HG03159 (cell line): ENCODE data around the gene AFF3.

Source experiments
- ATAC-seq: cut with Tn5 transposase; IDR thresholded peaks from one replicate; pipeline ENCODE4 v1.9.1; 2021; ENCODE audit warnings: mild to moderate bottlenecking, moderate library complexity; ENCODE audit not compliant: unreplicated experiment

Gene AFF3

DNA sequence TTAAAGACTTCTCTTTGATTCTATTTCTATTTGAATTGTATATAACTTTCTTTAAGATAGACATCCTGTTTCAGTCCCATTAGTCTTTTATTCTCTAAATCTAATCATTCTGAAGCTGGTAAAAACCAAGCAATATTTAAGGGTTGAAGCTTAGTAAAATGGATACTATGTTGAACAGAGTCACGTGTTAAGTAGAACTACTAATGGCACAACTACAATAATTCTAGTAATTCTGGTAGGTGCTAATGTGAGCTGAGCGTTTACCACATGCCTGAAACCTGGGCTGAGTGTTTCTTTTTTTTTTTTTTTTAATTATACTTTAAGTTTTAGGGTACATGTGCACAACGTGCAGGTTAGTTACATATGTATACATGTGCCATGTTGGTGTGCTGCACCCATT is 8.9 kb upstream of the AFF3 start:
- ATAC-seq = no peak

DNA sequence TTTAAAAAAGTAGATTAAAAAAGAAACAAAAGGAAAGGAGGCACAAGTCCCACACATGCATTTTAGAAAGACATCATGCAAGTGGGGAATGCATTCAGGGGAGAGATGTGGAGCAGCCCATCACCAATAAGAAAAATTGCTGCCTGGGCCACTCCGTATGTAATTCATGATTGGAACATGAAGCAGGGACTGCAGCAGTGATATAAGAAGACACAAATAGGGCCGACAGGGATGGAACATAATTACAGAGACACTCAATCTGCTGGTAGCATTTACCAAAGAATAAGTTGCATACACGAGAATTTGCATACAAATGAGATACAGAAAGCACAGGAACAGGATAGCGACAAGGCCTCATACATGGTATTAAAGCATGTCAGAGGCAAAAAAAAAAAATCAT is 6.5 kb upstream of the AFF3 start:
- no peak for ATAC-seq

DNA sequence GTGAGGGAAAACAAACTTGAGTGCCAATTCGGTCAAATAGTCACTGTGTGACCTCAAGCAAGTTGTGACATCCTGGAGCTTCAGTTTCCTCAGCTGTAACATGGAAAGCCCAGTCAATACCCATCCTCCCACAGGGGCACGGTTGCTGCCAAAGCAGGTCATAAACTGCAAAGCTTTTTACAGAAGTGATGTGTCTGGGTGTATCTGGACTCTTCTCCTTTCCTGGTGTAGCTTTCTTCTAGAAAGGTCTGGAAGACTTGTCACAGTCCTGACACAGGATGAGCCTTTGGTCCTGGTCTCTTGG is 4.2 kb upstream of the AFF3 start:
- ATAC-seq = no peak

DNA sequence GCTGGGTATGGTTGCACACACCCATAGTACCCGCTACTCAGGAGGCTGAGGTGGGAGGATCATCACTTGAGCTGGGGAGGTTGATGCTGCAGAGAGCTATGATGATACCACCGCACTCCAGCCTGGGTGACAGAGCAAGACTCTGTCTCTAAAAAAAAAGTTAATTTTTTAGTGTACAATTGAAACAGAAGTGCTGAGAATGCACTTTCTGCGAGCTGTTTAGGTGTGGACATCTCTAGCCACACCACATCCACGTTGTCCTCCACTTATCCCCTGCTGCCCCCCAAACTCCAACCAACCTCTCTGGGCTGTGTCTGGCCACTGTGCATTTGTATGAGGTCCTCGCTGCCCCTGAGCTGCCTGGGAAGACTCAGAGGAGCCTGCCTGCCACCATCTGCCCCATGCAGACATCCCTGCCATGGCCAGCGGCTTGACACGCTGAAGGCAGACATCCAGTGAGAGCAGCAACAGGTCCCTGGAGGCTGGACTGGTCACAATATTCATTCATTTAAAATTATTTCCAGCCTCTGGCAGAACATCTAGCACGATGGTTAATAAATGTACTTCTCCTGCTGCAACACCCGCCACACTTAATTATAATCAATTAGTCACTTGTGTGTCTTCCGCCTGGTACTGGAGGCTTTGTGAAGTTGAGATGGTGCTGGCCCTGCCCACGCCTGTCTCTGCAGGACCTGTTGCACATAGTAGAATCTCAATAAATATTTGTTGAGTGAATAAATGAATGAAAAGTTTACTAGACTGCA is 3.7 kb upstream of the AFF3 start:
- no peak for ATAC-seq

DNA sequence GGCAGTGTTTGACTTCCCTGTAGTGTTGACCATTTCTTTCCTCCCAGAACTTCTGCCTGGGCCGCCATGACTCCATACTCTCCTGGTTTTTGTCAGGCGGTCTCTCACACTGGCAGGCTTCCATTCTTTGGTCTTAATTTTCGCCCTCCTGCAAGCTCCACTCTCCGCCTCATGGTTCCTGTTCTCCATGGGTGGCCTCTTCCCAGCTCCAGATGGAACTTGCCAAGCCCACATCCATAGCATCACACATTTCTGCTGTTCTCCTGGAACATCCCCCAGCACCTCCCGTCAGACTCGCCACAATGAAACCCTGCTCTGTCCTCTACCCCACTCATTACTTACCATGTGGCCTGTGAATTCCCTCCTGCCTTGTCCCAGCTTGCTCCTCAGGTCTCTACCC is 896 bp upstream of the AFF3 start:
- ATAC-seq = no peak

DNA sequence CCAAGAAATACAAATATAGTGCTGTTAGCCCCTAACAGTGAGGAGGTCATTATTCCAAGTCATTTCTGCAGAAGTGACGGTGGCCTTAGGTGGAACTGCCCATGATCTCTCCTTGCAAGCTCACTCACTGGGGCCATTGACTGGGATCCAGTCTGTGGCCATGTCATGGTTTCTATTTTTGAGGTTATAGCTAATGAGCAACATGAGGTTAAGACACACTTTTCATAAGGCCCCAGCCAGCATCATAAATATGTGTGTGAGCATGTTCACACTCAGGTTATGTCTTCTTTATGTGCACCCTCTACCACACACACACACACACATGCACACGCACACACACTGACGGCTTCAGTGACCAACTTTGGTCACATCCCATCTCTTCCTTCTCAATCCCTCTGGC is 484 bp downstream of the AFF3 start:
- ATAC-seq = peak; percentile 18

DNA sequence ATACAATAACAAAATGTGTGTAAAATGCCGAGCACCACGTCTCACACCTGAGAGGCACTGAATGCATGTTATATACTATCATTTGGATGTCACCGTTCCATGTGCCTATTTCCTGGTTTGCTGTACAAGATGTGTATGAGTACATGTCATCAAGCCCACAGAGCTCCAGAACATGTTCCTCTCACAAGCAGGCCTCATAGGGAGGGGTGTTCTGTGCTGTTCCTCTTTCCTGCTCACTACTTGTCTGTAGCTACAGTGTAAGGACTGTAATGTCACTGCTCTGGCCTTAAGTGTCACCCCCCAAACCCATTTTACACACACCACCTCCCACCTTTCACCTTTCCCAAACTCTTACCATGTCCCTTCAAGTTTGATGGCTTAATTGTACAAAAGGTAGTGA is 1.8 kb downstream of the AFF3 start:
- ATAC-seq = no peak

DNA sequence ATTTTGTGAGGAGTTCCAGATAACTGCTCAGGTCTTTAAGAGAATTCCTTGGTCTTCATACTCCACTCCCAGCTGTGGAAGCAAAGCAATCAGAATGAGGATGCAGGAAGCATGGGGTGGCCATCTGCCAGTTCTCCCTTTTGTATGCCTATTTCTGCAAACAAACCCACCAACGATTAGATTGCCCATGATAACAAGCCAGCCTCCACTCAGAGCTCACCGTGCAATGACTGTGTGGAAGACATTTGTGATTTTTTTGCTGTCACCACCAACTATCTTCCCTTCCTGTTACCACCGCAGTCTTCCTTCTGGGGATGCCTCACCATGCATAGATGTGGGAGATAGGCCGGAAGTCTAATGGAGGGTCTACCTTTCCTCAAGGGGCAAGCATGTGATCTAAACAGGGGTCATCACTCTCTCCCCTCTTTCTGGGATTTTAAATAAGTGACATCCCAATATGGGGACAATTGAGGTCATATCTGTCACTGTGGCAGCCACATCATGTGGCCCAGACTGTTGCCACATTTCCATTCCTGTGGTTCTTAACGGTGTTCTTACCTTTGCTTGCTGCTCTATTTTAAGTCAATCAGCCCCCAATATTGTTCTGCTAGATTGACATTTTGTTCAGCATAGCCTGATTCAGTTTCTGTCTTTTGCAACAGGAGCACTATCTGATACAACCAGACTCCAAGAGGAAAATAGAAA is 4.4 kb downstream of the AFF3 start:
- no peak for ATAC-seq

DNA sequence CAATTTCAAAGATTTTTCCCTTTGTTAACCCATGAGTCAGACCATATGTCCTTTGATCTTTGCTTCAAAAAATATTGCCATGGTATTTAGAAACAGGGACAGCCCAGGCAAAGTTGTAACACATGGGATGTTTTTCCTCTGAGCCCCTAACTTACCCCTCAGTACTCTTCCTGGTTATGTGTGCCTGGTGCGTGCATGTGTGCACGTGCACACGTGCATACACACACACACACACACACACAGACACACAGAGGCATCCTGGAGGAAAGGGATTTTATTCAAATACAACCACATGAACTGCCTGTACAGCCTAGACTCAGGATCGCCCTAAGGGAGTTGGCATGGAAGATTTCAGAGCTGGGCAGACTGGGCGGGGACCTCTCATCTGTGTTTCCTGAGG is 5.1 kb downstream of the AFF3 start:
- no peak for ATAC-seq

DNA sequence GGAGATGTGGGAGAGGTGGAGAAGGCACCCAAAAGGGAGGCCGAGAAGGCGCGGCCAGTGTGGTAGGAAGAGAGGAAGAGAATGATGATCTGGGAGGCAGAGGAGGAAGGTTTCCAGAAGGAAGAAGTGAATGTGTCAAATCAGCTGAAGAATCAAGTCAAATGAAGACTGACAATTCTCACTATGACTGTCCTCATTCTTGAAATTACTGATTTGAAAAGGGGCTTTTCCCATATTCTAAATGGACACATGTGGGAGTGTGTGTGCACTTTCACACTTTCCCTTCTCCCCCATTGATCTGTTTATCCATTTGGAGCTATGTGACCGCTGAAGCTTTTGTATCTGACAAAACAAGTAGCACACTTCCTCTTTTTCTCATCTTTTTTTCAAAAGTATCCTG is 6.1 kb downstream of the AFF3 start:
- no peak for ATAC-seq

DNA sequence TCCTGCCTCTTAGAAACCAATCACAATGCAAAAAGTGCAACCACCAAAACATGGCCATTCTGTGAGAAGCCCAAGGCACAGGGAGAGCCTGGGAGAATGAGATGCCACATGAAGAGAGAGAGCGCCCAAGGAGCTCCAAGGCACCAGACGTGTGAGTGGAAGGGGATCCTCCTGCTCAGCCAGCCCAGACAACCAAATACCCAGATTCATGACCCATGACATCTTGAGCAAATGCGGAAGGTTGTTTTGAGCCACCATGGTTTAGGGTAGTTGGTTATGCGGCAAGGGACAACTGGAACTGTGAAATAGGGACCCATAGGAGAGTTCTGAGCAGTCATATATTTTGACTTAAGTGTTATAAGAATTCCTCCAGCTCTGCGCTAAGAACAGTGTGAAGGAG is 7.0 kb downstream of the AFF3 start:
- no peak for ATAC-seq

DNA sequence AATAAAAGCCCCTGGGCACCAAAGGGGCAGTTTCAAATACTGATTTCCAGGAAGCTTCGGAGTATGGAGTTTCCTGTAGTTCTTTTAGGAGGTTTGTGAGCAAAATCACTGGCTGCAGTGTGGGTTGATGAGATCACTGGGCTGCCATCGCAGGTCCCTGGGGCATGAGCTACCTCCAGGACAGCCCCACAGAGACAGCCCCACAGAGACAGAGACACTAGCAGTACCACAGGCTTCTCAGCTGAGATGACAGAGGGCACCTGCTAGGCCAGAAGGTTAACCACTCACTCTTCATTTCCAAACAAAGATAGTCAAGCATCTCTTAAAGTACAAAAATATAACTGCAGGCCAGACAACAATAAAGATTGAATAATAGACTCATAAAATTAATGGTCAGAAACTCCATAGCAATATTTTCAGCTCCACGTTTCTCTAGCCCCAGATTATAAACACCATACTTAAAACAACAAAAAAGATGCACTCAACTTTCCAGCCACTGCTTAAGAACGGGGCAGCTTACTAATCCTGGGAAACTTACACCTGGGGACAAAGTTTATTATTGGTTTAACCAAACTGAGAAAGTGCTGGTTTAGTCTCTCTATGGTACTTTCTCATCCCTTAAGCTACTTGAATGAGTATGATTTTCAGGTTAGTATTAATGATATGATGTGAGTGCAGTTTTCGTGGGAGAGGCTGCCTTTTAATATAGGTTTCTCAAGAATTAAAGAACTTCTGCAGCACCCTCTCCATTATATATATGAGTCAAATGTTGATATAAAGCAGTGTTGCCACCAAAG is 11.6 kb downstream of the AFF3 start:
- ATAC-seq = no peak

DNA sequence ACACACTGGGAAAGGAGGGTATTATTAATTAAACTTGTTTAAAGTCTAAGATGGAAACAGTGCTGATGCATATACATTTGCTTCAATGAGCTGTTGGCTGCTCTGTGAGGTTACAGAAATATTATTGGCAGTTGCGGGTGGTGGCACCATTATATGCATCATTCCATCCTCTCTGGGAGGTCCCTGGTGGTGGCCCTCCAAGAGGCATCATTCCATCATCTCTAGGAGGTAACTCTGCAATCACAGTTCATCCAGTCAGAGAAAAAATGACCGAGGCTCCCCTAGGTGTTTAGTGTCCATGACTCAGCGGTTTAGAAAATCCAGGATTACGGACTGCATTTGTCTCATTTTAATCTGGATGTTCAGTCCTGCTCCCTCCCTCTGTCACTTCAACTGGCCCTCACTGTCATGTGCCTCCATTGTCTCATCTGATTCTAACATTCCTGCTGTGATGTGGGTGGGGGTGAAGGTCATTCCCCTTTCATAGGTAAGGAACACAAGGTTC is 15.4 kb downstream of the AFF3 start:
- no peak for ATAC-seq

DNA sequence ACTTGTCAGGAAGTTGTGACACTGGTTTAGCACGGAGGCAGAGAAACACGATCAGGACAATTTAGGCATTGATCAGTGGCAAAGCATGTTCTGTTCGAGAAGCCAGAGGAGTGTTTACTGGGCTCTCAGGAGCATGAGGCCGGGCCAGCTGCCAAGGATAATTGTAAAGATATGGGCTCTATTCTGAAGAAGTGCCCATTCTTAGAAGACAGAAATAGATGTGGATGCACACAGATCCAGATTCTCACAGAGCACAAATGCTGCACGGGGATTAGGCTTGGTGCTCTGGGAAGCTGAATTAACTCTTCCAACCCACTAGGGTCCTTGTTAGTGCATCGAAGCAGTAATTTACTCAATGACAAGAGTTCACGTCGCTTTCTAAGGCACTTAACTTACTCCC is 16.2 kb downstream of the AFF3 start:
- ATAC-seq = no peak

DNA sequence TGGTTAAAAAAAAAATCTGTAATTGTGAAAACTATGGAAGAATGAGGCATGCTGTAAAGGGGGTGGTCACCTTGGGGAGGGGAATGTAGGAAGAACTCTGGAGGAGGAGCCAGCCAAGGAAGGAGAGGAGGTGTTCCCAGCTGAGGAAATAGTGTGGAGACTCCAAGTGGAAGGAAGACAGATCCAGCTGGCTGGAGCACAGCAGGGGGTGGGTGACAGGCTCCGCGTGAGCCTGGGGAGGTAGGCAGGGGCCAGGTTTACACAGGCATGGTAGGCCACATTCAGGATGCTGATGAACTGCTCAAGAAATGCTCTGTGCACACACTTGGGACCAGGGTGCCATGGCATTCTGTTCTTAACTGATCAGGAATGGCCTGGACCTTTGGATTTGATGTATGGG is 16.8 kb downstream of the AFF3 start:
- no peak for ATAC-seq

DNA sequence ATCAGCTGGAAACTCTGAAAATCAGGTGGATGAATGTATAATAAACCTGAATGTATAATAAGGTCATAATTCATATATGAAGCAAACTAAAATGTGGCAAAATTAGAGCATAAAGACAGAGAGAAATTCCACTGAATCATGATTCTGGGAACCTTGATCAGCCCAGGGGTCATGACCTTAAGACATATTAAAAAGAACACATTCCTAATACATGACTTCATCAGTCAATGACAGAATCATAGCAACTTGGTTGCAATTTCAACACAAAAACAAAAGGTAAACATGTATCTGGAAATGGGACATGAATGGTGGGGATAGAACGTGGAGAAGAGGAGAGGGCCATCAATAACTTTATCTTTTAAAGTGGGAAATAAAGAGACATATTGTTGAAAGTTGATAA is 17.6 kb downstream of the AFF3 start:
- ATAC-seq = no peak

DNA sequence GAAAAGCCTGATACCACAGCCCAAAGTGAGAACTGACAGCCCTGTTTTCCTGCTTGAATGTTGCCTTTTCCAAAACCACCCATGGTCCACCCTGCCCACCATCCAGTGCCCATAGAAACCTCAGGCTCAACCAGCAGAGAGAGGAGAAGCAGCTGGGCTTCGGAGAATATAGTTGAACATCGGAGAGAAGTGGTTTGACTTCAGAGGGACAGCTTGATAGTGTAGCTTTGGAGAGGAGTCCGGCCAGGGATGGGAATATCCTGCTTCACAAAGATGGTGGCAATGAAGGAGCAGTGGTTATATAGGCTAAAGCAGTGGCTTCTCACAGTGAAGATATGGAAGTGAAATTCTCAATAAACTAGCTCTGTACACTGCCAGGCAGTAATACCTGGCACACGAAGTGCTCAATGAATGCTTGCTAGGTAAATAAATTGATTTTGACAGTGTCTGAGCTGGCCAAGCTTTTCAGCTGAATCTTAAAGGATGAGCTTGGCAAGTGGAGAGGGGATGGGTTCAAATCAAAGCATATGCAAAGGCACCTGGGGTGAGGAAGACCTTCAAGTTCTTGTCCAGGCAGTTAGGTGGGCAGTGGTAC is 21.2 kb downstream of the AFF3 start:
- no peak for ATAC-seq

DNA sequence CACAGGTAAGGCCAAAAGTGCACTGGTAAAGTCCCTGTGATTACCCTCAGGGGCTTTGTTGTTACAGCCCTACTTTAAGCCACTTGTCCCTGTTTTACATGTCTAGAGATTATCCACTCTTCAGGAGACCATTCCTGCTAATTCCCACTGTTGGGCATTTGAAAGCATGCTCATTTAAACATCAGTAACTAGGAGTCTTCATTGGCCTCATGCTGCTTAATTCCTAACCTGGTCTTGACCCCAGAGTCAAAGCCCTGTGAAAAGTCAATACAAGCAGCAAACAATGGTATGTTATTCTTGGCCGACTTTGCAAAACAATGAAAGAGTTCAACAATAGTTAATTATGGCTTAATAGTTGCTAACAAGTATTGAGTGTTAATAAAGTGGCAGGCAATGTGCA is 23.2 kb downstream of the AFF3 start:
- ATAC-seq = no peak

DNA sequence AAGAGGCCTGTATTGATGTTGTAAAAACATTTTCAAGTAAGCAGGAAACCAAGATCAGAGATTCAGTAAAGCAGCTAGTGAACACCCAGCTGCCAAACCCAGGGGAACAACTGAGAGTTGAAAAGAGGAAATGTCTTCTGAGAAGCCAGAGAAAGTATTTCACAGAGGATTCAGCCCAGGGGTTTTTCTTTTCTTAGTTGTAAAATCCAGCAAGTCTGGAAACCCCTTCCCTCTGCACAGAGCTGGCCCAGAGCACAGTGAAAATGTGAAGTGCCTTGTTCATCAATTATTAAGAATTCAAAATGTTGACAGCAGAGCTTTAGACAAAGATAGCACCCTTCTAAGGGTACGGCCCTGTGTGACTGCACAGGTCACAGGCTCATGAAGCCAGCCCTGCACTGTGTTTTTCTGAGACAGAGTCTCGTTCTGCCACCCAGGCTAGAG is 28.4 kb downstream of the AFF3 start:
- ATAC-seq = peak; percentile 81

DNA sequence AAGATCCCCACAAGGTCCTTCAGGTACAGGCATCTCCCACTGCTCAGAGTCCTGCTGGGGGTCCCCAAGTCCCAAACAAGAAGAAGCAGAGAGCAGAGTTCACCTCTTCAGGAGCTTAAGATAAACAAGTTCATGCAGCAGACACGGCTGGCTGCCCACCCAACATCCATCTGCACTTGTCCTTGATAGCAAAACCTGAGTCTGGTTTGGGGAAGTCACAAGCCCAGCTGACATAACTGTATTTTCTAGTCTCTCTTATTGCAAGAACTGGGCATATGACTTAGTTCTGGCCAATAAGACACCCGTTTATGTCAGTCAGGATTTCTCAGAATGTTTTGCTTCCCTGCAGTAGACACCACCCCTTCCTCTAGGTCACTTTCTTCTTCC is 31.8 kb downstream of the AFF3 start:
- no peak for ATAC-seq

DNA sequence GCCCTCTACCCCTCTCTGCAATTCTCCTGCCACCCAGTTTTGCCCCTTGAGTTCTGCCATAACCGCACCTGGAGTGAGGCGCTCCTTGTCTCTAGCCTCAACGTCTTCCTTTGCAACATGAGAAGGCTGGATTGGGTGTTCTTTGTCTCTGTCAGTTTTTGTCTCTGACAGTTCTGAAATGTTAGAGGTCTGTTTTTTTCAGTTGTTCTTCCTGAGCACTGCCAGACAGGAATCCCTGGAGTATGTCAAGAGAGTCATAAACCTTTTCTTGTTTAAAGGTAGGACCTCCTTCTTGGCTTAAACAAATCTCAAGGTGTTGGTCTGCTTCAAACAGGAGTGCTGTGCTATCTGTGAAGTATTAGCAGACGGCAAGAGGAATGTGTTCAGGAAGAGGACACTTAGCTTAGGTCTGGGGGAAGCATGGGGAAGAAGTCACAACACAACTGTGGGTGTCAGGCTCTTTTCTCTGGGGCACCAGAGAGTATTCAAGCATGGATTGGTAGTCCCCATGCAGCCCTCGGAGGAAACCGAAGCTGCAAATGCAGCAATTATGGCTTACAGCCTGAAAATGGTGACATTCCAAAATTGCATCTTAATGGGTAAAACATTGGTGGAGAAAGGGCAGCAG is 32.3 kb downstream of the AFF3 start:
- no peak for ATAC-seq
